ENCODE results near the gene HMGCLL1.

DNA sequence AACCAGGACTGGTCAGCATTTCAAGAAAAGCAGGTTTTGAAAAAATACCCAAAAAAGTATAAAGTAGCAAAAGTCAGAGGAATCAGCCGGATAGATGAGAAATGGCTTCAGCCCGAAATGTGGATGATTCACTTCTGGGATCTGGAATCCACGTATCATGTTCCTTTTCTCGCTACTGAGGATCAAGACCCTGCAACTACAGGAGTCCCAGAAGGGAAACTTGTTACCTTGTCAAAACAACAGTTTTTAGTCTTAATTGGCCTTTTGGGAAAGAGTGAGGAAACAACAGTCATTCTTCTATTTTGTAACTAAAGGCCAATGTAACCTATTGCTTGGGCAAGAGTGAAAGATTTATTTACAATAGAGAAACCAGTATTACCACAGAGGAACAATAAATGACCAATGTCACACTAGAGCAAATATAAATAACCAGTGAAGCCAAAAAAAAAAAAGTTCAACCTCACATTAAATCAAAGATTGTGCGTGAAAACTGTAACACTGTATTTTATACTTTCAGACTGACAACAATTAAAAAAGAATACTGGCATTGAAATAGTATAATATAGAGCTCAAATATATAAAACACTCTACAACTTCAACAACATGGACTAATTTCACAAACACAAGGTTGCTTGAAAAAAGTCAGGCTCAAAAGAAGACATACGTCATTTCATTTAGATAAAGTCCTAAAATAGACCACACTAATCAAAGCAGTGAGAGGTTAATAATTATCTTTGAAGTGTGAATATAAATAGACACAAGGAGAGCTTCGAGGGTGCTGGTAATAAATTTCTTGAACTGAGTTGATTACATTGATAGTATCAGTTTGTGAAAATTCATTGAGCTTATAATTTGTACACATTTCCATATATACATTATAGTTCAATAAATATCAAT, 135.5 kb downstream of the HMGCLL1 start:
- TF ChIP-seq, protein P1, sequence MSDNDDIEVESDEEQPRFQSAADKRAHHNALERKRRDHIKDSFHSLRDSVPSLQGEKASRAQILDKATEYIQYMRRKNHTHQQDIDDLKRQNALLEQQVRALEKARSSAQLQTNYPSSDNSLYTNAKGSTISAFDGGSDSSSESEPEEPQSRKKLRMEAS (IDR thresholded peaks at IDR 0.05; ENCODE audit: low read depth), result no peak
- no peak for TF ChIP-seq CTCF (IDR thresholded peaks at IDR 0.05)
- TF ChIP-seq FOXM1 (IDR thresholded peaks at IDR 0.05; ENCODE audit: low read depth), result no peak

Data from SK-N-SH (cell line).